ENCODE data around the gene RAD51B.
A peak's percentile ranks its signal among the peaks of the same experiment; 100 is the strongest.

Gene RAD51B

DNA sequence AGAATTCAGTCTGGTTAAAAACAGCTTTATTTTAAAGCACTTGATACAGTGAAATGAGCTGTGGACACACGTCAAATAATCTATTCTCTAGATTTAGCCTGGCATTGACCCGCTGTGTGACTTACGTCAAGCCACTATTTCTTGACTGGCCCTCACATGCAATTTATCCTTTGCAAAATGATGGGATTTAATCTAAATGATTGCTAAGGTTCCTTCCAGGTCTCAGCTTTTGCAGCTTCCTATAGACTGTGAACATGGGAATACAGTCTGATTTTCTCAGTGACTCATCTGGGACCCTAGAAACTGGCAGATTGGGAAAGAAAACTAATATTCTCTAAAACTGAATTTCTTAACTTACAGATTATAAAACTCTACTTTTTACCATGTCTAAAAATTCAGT, 409.1 kb downstream of the RAD51B start:
- Mint-ChIP-seq H3K4me3 (no peak overlapping the region), H3K27ac (no peak overlapping the region), H3K9me3 (peaks cover 3% of the 10 kb centered on the region), H3K27me3 (no peaks in the 10 kb centered on the region), H3K36me3 (peaks cover 6% of the 10 kb centered on the region), H3K4me1 (peaks cover 17% of the 10 kb centered on the region)
- ATAC-seq = no peak

DNA sequence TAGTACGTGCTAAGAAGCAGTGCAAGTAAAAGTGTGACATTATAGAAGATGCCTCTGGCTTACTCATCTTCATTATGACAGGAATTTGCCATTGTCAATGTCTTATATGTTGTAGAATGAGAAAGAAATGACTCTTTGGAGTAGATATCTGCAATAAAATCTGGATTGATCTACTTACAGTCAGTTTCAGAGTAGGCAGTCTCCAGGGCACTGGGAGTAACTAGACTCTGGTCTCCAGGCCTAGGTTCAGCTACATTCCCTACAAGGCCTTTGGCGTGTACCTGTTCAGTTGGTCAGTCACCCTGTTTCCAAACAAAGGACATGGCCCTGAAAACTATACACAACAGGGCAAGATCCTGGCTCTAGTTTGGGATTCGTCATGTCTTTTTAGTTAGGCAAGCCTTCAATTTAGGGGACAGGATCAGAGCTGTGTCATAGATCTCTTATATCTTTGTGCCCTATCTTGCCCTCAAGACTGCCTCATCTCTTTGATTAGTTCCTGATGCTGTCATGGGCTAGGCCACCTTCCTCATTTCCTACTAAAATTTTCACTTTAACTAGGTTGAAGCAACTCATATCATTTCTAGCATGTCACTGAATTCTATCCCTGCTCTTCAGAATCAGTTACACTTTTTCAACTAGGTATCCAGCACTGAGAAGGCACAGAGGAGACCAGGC, 410.0 kb downstream of the RAD51B start:
- Mint-ChIP-seq H3K4me3 (no peak overlapping the region), H3K9me3 (peaks cover 3% of the 10 kb centered on the region), H3K4me1 (peaks cover 17% of the 10 kb centered on the region), H3K27me3 (no peaks in the 10 kb centered on the region), H3K36me3 (peaks cover 6% of the 10 kb centered on the region), H3K27ac (no peak overlapping the region)
- no peak for ATAC-seq

DNA sequence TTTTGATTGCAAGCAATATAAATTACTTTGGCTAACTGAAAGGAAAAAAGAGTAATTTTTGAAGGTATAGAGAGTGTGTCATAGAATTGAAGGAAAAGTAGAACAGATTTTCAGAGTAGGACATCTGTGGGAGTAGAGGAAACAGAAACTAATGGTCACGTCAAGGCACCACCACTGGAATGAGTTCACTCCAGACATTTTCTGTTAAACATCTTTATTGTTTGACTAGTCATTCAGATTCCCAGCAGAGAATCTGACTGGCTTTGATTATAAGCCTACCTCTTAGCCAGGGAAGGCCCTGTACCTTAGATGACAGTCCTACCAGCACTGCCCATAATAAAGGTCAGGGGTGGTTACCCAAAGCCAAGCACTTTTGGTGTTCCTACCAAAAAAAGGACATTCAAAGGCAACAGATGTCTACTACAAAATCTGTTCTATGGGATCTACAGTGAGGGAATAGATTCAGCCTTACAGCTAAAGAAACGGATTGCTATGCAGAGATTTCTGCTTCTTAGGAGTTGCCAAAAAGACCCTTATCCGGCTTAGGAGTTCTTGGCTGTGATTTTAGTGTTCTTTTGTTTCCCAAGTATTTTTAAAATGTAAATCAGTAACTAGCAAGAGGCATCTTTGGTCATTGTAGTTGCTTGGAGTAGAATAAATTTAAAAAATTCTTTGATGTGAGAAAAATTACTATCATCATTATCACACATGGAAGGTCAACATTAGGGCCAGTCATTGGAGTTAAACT, 410.8 kb downstream of the RAD51B start:
- no peak overlapping the region for H3K27ac Mint-ChIP-seq
- no peaks in the 10 kb centered on the region for H3K27me3 Mint-ChIP-seq
- no peak overlapping the region for H3K4me3 Mint-ChIP-seq
- peaks cover 3% of the 10 kb centered on the region for H3K9me3 Mint-ChIP-seq
- peaks cover 4% of the 10 kb centered on the region for H3K36me3 Mint-ChIP-seq
- ATAC-seq = no peak
- H3K4me1 Mint-ChIP-seq = peaks cover 15% of the 10 kb centered on the region

DNA sequence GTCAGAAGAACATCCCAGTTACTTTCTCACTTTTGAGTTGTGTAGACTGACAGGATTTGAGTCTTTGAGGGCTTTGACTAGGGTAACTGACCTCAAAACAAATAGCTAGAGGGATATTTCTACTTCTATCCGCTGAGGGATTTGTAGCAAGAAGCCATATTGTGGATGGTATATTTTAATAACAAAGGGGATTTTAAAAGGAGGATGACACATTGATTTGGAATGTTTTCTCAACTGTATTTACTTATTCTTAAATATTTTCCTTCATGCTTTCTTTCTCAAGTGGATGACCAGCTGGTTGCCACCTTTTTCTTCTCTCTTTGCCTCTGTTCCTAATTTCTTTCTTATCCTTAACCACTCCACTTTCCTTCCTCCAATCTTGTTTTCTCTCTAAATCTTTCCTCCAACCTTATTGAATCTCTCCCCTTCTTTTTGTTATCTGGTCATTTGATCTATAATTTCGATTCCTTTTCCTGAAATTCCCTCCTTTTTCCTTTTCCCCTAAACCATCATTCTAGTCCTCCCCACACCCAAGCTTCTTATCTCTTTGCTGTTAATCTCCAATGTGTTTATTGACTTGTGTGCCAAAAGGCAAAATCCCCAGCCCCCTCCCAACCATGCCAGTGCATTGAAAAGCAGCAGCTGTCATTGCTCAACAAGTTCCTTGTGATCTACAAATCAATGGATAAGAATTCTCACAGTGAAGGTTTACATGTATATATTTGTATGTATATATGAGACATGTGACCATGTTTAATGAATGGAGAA, 411.6 kb downstream of the RAD51B start:
- H3K9me3 Mint-ChIP-seq = no peaks in the 10 kb centered on the region
- H3K27me3 Mint-ChIP-seq = no peaks in the 10 kb centered on the region
- no peak overlapping the region for H3K4me3 Mint-ChIP-seq
- H3K36me3 Mint-ChIP-seq = no peaks in the 10 kb centered on the region
- no peak overlapping the region for H3K27ac Mint-ChIP-seq
- no peak for ATAC-seq
- peaks cover 11% of the 10 kb centered on the region for H3K4me1 Mint-ChIP-seq

DNA sequence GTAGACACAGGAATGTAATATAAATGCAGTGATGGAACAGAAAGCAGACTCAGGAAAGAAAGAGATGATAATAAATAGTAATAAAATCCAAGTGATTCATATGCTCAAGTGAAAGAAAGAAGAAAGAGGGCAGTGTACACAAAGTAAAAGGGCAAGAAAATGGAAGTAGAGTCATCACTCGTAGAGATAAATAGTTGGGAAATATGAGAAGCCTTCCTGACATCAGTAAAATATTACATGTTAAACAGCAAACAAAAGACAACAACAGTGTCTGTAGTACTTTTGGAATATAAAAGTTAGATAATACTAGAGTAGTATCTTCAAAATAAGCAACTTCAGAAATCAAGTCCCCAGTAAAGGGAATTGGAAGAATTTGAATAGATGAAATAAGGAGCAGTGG, 412.3 kb downstream of the RAD51B start:
- H3K4me3 Mint-ChIP-seq = no peak overlapping the region
- H3K27me3 Mint-ChIP-seq = no peaks in the 10 kb centered on the region
- ATAC-seq = no peak
- H3K27ac Mint-ChIP-seq = no peak overlapping the region
- H3K36me3 Mint-ChIP-seq = no peaks in the 10 kb centered on the region
- no peaks in the 10 kb centered on the region for H3K9me3 Mint-ChIP-seq
- H3K4me1 Mint-ChIP-seq = peaks cover 6% of the 10 kb centered on the region

DNA sequence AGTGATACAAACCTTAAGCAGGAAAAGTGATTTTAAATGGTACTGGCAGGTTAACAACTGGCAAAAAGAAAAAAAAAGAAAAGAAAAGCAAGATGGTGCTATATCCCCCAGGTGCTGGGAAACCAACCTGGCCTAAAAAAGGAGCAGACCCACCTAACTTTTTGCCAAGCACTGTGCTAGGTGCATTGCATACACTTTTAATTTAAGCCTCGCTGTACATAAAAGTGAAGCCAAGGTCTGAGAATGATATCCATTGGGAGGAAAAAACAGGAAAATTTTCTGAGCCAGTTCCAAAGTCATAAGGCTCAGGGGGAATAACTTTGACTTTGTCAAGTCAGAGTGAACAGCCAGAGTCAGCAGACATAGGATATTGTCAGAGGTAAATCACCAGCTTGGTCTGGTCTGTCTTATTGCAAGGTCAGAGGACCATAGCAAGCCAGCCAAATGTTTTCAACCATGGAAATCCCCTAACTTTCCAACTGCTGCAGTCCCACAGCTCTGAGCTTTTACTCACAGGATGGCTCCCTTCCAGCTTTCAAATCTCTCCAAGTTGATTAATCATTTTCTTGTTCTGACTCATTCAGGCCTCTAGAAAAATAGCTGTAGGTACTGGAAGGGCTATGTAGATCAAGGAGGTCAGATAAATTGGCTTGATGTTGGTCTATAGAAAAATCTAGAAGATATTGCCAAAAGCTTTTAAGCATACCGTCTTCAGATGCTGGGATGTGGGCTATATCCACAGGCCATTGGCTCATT, 412.9 kb downstream of the RAD51B start:
- peak; percentile 92 for ATAC-seq
- H3K4me3 Mint-ChIP-seq = no peak overlapping the region
- H3K9me3 Mint-ChIP-seq = no peaks in the 10 kb centered on the region
- peaks cover 6% of the 10 kb centered on the region for H3K4me1 Mint-ChIP-seq
- H3K27me3 Mint-ChIP-seq = no peaks in the 10 kb centered on the region
- H3K36me3 Mint-ChIP-seq = no peaks in the 10 kb centered on the region
- no peak overlapping the region for H3K27ac Mint-ChIP-seq

DNA sequence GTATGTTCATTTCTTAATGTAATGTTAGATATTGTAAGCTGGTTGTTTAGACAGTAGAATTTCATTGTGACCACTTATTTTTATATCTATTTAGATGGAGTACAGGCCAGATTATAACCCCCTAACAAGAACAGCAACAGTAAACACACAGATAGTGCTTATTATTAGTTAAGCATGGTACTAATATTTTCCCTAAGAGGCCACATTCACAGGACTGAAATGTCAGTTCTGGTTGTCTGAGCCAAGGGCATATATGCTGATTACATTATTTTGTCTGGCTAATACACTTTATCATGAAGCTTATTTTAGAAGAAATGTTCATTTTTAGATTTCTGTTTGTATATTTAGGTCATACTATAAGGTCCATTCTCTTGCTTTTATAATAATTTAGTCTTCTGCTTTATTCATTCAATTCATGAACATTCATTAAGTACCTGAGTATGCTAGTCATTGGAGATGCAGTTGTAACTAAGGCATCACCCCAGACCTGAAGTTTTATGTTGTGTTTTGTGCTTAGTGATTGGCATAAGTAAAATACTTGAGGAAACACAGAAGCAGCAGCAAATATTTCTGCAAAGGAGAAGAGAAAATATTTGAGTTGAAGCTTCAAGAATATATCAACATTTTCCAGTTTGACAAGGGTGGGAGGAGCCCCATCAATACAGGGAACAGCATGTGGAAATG, 413.7 kb downstream of the RAD51B start:
- Mint-ChIP-seq H3K27me3 (no peaks in the 10 kb centered on the region), H3K27ac (no peak overlapping the region), H3K4me3 (no peak overlapping the region), H3K4me1 (peaks cover 6% of the 10 kb centered on the region), H3K36me3 (peaks cover 5% of the 10 kb centered on the region), H3K9me3 (no peaks in the 10 kb centered on the region)
- ATAC-seq = no peak

DNA sequence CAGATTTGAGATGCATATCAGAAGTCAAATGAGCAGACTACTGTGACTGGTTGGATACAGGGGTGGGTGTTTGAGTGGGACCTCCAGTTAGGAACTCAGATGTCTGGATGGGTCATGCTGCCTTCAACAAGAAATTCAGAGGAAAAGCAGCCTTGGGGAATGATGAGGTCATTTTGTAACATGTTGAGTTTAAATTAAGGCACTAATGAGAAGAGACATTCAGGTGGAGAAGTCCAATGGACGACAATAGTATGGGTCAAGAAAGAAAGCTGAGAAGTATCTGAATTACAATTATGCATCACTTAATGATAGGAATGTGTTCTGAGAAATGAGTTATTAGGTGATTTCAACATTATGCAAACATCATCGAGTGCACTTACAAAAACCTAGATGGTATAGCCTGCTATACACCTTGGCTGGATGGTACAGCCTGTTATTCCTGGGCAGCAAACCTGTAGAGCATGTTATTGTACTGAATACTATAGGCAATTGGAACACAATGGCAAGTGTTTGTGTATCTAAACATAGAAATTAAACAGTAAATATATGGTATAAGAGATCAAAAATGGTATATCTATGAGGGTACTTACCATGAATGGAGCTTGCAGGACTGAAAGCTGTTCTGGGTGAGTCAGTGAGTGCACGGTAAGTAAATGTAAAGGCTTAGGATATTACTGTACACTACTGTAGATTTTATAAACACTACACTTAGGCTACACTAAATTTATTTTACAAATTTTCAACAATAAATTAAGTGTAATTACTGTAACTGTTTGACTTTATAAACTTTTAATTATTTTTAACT, 414.7 kb downstream of the RAD51B start:
- Mint-ChIP-seq H3K36me3 (peaks cover 5% of the 10 kb centered on the region), H3K9me3 (no peaks in the 10 kb centered on the region)

DNA sequence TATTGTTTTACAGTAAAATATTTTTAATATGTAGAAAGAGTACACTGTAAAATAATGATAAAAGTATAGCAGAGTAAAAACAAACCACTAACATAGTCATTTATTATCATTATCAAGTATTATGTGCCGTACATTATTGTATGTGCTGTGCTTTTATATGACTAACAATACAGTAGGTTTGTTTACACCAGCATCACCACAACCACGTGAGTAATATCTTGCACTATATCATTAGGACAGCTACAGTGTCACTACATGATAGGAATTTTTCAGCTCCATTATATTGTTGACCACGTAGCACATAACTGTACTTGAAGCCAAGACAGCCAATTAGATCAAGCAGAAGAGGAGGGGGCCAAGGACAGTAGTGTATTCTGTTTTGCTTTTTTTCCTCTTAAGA, 415.4 kb downstream of the RAD51B start:
- no peak for ATAC-seq
- Mint-ChIP-seq H3K9me3 (no peaks in the 10 kb centered on the region), H3K4me1 (peaks cover 14% of the 10 kb centered on the region), H3K36me3 (peaks cover 5% of the 10 kb centered on the region), H3K4me3 (no peak overlapping the region), H3K27me3 (no peaks in the 10 kb centered on the region), H3K27ac (no peak overlapping the region)

More for the DNA sequence above, 414.7 kb downstream of the RAD51B start:
- H3K4me3 Mint-ChIP-seq = no peak overlapping the region
- ATAC-seq = no peak
- no peak overlapping the region for H3K27ac Mint-ChIP-seq
- peaks cover 12% of the 10 kb centered on the region for H3K4me1 Mint-ChIP-seq
- H3K27me3 Mint-ChIP-seq = no peaks in the 10 kb centered on the region

DNA sequence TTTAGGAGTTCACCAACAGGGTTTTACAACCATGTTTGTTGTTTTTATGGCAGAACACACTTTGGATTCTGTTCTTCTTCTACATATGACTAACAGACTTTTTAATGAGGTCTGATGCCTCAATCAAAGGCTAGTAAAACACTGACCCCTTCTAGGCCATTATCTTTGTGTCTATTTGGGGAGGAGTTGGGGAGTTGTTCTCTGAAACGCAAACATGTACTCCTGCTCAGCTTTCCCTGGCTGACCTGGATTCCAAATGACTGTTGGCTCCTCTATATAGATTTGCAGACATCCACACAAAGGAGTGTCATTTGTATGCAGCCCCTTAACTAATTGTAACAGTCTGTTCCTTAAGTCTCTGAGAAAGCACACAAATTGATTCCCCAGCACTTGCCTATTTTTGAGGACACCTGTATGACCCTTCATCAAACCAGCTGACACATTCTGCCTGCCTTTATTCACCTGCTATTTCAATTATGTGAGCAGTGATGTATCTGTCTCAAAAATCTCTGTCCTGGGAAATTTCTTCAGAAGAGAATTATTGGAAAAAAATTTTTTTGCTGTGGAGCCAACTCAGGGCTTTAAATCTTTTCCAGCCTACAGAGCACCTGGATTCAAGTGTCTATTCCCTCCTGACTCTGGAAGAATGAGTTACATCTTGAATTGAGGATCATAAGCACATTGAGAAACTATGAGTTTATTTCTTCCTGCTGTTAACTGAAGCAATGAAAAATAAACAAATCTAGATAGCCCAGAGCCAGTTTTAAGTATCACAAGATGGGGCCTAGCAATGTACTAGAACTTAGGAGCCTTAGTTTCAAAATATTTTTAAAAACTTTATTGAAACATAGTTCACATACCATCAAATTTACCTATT, 417.2 kb downstream of the RAD51B start:
- peaks cover 11% of the 10 kb centered on the region for H3K4me1 Mint-ChIP-seq
- peaks cover 5% of the 10 kb centered on the region for H3K36me3 Mint-ChIP-seq
- H3K4me3 Mint-ChIP-seq = no peak overlapping the region
- H3K9me3 Mint-ChIP-seq = no peaks in the 10 kb centered on the region
- H3K27ac Mint-ChIP-seq = no peak overlapping the region
- no peaks in the 10 kb centered on the region for H3K27me3 Mint-ChIP-seq
- ATAC-seq = no peak

DNA sequence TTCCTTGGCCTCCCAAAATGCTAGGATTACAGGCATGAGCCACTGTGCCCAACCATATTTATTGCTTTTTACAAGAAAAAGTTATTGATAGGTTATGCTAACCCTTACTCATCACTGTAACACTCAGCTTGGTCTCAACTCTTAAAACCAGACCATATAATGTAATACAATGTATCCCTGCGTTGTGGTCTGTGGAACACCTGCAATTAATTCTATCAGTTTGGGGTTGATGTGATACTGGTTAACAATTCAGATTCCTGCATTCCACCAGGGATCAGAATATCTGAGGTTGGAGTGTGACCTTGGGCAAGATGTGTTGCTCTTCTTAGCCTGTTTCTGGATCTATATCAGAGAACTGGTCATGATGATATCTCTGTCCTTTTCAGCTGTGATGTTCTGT, 419.0 kb downstream of the RAD51B start:
- no peak overlapping the region for H3K27ac Mint-ChIP-seq
- H3K9me3 Mint-ChIP-seq = no peaks in the 10 kb centered on the region
- H3K36me3 Mint-ChIP-seq = peaks cover 5% of the 10 kb centered on the region
- ATAC-seq = no peak
- H3K27me3 Mint-ChIP-seq = no peaks in the 10 kb centered on the region
- no peak overlapping the region for H3K4me3 Mint-ChIP-seq
- peaks cover 11% of the 10 kb centered on the region for H3K4me1 Mint-ChIP-seq

DNA sequence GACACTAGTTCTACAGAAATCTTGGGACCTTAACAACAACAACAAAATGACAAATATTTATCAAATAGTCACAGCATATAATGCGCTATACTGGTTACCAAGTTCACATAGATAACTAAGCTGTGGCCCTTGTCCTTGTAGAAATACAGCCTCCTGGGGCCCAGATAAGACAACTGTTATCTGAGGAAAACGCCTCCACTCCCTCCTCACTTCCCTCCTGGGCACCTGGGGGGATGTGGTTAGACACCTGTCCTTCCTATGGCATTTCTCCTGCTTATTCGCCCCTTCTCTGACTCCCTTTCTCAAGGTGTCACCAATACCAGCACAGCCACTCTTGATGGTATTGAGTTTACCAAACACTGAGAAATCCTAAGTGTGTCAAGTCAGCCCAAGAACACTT, 419.4 kb downstream of the RAD51B start:
- no peak overlapping the region for H3K4me3 Mint-ChIP-seq
- H3K27me3 Mint-ChIP-seq = no peaks in the 10 kb centered on the region
- H3K27ac Mint-ChIP-seq = no peak overlapping the region
- no peak for ATAC-seq
- H3K36me3 Mint-ChIP-seq = peaks cover 5% of the 10 kb centered on the region
- H3K9me3 Mint-ChIP-seq = no peaks in the 10 kb centered on the region
- peaks cover 11% of the 10 kb centered on the region for H3K4me1 Mint-ChIP-seq

DNA sequence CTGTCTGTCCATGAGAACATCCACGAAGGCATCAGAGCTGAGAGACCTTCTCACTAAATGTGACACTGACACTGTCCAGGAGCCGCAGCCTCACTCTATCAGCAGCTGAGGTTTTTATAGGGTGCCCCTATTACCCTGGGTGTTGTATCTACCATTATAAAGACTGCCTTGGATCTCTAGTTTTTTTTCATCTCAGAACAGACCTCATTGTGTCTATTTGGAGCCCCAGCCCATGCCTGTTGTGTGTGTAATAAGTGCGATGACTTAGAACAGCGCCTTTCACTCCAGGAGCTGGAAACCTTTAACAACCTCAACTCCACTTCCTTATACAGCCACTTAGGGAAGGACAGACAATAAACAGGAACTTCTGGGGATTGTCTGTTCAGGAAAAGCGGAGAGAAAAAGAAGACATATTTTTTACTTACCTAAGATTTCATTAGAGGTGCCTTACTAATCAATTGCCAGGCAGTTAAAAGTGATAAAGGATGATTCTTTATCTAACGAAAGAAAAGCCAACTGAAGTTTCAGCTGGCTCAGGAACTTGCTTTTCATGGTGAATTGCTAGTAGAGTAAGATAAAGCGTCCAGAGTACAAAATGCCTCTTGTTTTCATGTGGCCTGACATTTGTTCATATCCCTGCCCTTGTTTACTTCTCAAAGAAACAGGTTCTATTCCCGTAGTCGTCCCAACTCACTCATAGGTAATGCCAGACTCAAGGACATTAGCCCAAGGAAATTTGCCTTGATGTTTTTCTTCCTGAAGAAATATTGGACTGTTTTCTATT, 420.6 kb downstream of the RAD51B start:
- H3K36me3 Mint-ChIP-seq = peaks cover 5% of the 10 kb centered on the region
- no peak for ATAC-seq
- H3K27ac Mint-ChIP-seq = no peak overlapping the region
- peaks cover 11% of the 10 kb centered on the region for H3K4me1 Mint-ChIP-seq
- no peaks in the 10 kb centered on the region for H3K27me3 Mint-ChIP-seq
- no peaks in the 10 kb centered on the region for H3K9me3 Mint-ChIP-seq
- no peak overlapping the region for H3K4me3 Mint-ChIP-seq
